ENCODE measurements around the gene CDYL.

CDYL gene

DNA sequence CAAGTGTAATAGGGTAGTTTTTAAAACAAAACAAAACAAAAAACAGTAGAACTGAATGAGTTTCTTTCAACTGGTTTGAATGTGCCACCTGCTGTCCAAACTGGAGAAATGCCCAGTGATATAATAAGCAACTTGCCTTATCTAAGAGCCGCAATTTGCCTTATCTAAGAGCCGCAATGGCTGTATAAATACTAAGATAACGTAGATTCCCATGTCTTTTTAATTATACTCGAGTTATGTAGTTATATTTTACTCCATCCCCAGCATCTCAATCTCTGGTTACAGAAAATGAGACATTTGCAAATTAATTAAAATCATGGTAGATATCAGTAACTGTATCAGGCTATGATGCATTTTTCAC is 160.5 kb downstream of the CDYL start:
- Histone ChIP-seq H3K9me3 (ENCODE audit: severe bottlenecking) (no peaks in the 10 kb centered on the region), H3K4me3 (ENCODE audit: severe bottlenecking) (no peak overlapping the region), H3K27ac (ENCODE audit: poor library complexity, severe bottlenecking) (no peak overlapping the region), H3K27me3 (ENCODE audit: insufficient read depth, poor library complexity, severe bottlenecking) (no peaks in the 10 kb centered on the region), H3K36me3 (ENCODE audit: low read depth) (peaks cover 8% of the 10 kb centered on the region), H3K4me1 (ENCODE audit: insufficient read depth, poor library complexity, severe bottlenecking) (peaks cover 14% of the 10 kb centered on the region)
- ATAC-seq (ENCODE audit: low read depth): no peak
- no peak for DNase-seq (ENCODE audit: low spot score)
- TF ChIP-seq, protein P1, sequence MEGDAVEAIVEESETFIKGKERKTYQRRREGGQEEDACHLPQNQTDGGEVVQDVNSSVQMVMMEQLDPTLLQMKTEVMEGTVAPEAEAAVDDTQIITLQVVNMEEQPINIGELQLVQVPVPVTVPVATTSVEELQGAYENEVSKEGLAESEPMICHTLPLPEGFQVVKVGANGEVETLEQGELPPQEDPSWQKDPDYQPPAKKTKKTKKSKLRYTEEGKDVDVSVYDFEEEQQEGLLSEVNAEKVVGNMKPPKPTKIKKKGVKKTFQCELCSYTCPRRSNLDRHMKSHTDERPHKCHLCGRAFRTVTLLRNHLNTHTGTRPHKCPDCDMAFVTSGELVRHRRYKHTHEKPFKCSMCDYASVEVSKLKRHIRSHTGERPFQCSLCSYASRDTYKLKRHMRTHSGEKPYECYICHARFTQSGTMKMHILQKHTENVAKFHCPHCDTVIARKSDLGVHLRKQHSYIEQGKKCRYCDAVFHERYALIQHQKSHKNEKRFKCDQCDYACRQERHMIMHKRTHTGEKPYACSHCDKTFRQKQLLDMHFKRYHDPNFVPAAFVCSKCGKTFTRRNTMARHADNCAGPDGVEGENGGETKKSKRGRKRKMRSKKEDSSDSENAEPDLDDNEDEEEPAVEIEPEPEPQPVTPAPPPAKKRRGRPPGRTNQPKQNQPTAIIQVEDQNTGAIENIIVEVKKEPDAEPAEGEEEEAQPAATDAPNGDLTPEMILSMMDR (IDR thresholded peaks at IDR 0.05; ENCODE audit: poor library complexity, severe bottlenecking): peak; percentile 70

DNA sequence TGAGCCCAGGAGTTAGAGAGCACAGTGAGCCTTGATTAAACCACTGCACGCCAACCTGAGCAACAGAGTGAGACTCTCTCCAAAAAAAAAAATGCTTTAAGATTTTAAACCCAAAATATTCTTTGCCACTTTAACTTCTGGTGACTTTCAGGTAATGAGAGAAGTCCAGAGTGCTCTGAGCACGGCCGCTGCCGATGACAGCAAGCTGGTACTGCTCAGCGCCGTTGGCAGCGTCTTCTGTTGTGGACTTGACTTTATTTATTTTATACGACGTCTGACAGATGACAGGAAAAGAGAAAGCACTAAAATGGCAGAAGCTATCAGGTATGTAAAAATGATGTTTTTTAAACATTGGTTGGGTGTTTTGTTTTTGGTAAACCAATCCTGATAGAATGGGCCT is 161.2 kb downstream of the CDYL start:
- Histone ChIP-seq H3K4me1 (ENCODE audit: insufficient read depth, poor library complexity, severe bottlenecking) (peaks cover 17% of the 10 kb centered on the region), H3K4me3 (ENCODE audit: severe bottlenecking) (no peak overlapping the region), H3K27me3 (ENCODE audit: insufficient read depth, poor library complexity, severe bottlenecking) (no peaks in the 10 kb centered on the region), H3K9me3 (ENCODE audit: severe bottlenecking) (no peaks in the 10 kb centered on the region), H3K27ac (ENCODE audit: poor library complexity, severe bottlenecking) (no peak overlapping the region), H3K36me3 (ENCODE audit: low read depth) (peaks cover 8% of the 10 kb centered on the region)
- TF ChIP-seq, protein P1 (IDR thresholded peaks at IDR 0.05; ENCODE audit: poor library complexity, severe bottlenecking): no peak
- no peak for DNase-seq (ENCODE audit: low spot score)
- ATAC-seq (ENCODE audit: low read depth): no peak

DNA sequence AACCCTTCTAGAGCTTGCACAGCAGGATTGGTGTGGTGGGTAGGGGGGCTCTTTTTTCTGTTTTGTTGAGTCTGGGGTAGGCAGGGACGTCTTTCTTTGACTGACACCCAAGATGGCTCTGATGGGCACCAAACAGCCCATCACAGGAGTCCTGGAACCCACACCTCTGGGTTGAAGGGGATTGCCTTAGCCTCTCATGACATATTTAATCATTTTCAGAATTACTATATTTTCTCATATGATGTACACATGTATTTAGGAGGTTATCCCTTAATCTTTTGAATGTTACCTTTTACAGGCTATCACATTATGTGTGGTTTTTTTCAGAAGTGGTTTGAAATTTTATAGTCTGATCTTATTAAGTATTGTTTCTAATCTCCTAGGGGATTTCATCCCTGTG is 163.0 kb downstream of the CDYL start:
- H3K36me3 ChIP-seq (ENCODE audit: low read depth): peaks cover 12% of the 10 kb centered on the region
- H3K4me3 ChIP-seq (ENCODE audit: severe bottlenecking): no peak overlapping the region
- no peak for DNase-seq (ENCODE audit: low spot score)
- TF ChIP-seq, protein P1 (IDR thresholded peaks at IDR 0.05; ENCODE audit: poor library complexity, severe bottlenecking): no peak
- peaks cover 21% of the 10 kb centered on the region for H3K4me1 ChIP-seq (ENCODE audit: insufficient read depth, poor library complexity, severe bottlenecking)
- no peak overlapping the region for H3K27ac ChIP-seq (ENCODE audit: poor library complexity, severe bottlenecking)
- ATAC-seq (ENCODE audit: low read depth): no peak
- H3K27me3 ChIP-seq (ENCODE audit: insufficient read depth, poor library complexity, severe bottlenecking): no peaks in the 10 kb centered on the region
- no peaks in the 10 kb centered on the region for H3K9me3 ChIP-seq (ENCODE audit: severe bottlenecking)

DNA sequence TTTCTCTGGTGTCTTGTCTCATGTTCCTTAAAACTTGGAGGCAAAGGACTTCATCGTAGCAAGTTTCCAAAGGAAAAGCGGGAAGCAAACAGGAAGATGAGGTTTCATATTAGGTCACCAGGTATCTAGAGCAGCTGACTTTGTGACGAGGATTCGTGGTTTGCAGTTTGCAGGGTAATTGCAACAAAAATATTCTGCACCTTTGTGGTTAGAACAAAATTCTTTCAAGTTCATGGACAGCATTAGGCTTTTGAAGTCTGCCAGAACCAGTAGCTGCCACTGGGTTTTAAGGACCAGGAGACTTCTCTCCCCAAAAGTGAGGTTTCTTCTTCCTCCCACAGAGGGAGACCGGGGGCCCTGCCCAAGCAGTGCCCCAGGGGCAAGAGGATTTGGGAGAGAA is 164.2 kb downstream of the CDYL start:
- ATAC-seq (ENCODE audit: low read depth): no peak
- TF ChIP-seq, protein P1 (IDR thresholded peaks at IDR 0.05; ENCODE audit: poor library complexity, severe bottlenecking): no peak
- H3K27me3 ChIP-seq (ENCODE audit: insufficient read depth, poor library complexity, severe bottlenecking): no peaks in the 10 kb centered on the region
- peak overlapping the region; percentile 46 for H3K27ac ChIP-seq (ENCODE audit: poor library complexity, severe bottlenecking)
- H3K4me3 ChIP-seq (ENCODE audit: severe bottlenecking): no peak overlapping the region
- H3K4me1 ChIP-seq (ENCODE audit: insufficient read depth, poor library complexity, severe bottlenecking): peaks cover 21% of the 10 kb centered on the region
- DNase-seq (ENCODE audit: low spot score): no peak
- peaks cover 12% of the 10 kb centered on the region for H3K36me3 ChIP-seq (ENCODE audit: low read depth)
- H3K9me3 ChIP-seq (ENCODE audit: severe bottlenecking): no peaks in the 10 kb centered on the region

DNA sequence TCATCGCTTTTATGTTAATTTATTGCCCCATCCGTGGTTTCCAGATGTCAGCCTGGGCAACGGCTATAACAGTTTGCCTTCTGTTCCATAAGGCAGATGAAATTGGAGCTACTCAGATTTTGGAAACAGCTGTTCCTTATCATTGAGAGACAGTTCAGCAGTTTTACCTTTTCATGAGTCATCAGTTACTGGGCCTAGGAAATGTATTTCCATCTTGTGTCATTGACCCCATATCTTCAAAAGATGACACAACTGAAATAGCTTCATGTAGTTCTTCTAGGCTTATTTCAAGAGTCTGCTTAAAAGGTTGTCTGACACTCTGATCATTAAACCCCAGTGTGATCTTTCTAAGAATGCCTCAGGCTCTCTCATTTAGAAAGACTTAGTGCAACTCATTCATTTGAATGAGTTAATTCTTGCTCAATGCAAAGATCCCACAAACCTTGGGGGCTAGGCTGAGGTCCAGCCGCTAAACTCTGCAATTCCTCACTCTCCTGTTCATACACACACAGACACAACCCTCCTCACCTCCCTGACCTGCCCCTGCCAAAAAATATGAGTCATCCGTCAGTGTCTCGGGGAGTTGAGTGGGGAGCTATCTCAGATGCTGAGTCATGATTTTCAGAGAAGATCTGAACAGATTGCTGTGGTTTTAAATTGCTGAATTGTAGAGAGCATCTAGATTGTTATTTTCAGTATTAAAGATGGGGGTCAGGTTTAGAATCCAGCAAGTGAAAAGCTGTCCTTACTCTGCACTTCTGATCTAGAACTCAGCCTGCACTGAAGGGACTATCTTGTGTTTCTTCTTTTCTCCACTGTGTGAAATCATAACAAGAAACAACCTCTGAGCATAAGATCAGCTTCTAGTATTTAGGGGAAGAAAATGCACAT is 165.8 kb downstream of the CDYL start:
- no peaks in the 10 kb centered on the region for H3K27me3 ChIP-seq (ENCODE audit: insufficient read depth, poor library complexity, severe bottlenecking)
- TF ChIP-seq, protein P1 (IDR thresholded peaks at IDR 0.05; ENCODE audit: poor library complexity, severe bottlenecking): no peak
- peaks cover 12% of the 10 kb centered on the region for H3K36me3 ChIP-seq (ENCODE audit: low read depth)
- peak; percentile 98 for ATAC-seq (ENCODE audit: low read depth)
- no peak overlapping the region for H3K4me3 ChIP-seq (ENCODE audit: severe bottlenecking)
- no peak for DNase-seq (ENCODE audit: low spot score)
- peak overlapping the region; percentile 46 for H3K27ac ChIP-seq (ENCODE audit: poor library complexity, severe bottlenecking)
- H3K4me1 ChIP-seq (ENCODE audit: insufficient read depth, poor library complexity, severe bottlenecking): peaks cover 21% of the 10 kb centered on the region
- no peaks in the 10 kb centered on the region for H3K9me3 ChIP-seq (ENCODE audit: severe bottlenecking)
